Measurements from ENCODE around the gene AGK.
"Not testable (repeated sequence)": the region's sequence is repeated elsewhere in the genome, so short reads cannot be mapped to it uniquely, and the experiment has no call there.

The AGK gene

DNA sequence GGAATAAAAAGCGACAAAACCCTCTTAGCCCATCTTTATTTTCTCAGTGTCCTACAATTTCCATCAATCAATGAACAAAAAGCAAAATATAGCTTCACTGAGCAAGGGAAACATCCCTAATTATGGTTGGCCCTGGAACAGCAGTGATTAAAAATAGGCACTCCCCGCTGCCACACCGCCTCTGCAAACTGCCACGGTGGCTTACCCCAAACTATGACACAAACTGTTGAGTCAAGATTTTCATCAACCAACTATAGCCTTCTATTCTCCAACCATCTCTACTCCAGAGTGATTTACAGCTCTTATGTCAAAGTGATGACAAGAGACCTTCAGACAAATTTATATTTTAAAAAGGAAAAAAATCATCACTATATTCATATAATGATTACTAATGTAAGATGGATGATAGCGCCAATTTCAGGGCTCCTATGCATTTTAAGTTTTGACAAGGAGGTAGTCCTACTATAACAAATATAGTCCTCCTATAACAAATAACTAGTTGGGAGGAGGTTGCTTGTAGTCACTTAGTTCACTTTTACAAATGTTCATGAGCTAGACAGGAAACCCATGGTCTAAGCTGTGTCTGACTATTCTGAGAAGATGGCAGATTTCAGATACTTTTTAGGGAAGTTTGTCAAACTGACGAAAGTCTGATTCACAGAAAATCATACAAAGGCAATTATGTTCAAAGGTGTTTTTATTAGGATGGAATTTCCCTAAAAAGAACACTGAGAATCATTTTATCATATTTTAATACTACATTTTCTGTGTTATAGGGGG lies 124.4 kb downstream of the AGK start:
- Histone ChIP-seq H3K4me1 (ENCODE audit: insufficient read depth, low read length) (peaks cover 6% of the 10 kb centered on the region; the same call in 1 of the 2 replicates), H3K36me3 (ENCODE audit: insufficient read depth, low read length) (no peaks in the 10 kb centered on the region), H3K9ac (ENCODE audit: low read depth, low read length) (no peak overlapping the region)

DNA sequence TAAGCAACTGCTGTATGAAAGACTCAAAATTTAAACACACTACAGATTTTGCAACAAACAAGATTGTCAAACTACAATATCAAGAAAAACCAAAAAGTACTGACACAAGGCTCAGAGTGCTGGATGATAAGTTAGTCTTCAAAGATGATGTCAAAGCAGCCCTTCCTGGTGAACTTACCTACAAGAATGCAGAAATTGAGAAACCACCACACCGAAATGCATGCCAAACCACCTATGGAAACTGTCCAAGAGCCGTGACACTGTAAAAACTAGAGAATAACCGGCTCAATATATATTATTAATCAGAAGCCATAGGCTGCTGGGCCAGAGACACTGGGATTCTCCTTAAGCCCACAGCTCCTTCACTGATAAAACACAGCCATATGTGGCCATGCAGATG lies 125.4 kb downstream of the AGK start:
- Histone ChIP-seq H3K4me1 (ENCODE audit: insufficient read depth, low read length) (peaks cover 6% of the 10 kb centered on the region; the same call in 1 of the 2 replicates), H3K9ac (ENCODE audit: low read depth, low read length) (no peak overlapping the region), H3K36me3 (ENCODE audit: insufficient read depth, low read length) (no peaks in the 10 kb centered on the region), H3K9me3 (ENCODE audit: control insufficient read depth, insufficient read depth, low read length) (no peaks in the 10 kb centered on the region)

More for the DNA sequence above, 124.4 kb downstream of the AGK start:
- H3K9me3 ChIP-seq (ENCODE audit: control insufficient read depth, insufficient read depth, low read length), result no peaks in the 10 kb centered on the region

DNA sequence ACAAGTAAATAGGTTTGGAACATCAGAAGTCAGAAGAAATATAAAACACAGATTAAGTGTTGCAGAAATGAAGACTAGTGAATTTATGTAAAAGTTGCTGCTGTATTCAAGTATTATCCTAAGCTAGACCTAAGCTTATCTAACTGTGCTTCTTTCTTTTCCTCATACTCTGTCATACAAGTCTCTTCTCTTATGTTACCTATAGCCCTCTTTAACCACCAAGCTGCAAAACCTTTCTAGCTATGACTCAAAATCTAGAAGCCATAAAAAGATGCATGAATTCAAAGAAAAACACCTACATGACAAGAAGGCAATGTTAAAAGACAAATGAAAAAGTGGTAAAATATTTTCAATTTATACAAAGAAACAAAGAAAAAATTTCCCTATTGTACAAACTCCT lies 127.8 kb downstream of the AGK start:
- no peaks in the 10 kb centered on the region for H3K36me3 ChIP-seq (ENCODE audit: insufficient read depth, low read length)
- H3K9me3 ChIP-seq (ENCODE audit: control insufficient read depth, insufficient read depth, low read length), result no peaks in the 10 kb centered on the region
- no peak overlapping the region for H3K9ac ChIP-seq (ENCODE audit: low read depth, low read length)
- H3K4me1 ChIP-seq (ENCODE audit: insufficient read depth, low read length), result peaks cover 4% of the 10 kb centered on the region; the same call in 1 of the 2 replicates

DNA sequence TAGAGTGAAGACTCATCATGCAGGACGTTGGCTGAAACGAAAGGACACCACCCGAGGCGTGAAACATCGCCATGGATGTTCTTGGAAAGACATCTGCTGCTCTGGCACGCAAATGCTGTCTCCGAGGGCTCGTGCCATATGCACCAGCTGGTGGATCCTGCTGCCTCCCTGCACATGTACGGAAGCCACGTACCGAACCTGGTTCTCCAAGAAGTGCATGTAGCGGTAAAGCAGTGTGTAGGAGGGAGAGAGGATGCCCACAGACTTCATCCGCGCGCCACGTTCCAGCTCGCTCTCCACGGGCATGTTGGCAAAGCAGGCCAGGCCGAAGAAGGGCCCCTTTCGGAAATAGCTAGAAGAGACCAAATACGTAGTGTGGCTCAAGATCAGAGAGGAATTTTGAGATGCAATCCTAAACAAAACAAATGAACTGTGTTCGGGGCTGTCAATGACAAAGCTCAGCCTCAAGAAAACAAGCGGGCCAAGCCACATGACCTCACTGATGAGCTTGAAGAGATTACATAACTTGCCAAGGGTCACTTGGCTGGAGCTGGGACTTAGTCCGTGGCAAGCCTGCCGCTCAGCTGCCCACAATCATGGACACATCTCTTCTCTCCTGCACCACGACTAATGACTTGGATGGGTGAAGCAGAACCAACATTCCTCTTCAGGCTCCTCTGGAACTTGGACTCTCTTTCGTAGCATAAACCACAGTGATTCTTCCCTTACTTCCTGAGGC lies 134.2 kb downstream of the AGK start:
- H3K4me1 ChIP-seq (ENCODE audit: insufficient read depth, low read length), result no peaks in the 10 kb centered on the region; the same call in 1 of the 2 replicates
- H3K9ac ChIP-seq (ENCODE audit: low read depth, low read length), result no peak overlapping the region
- no peaks in the 10 kb centered on the region for H3K9me3 ChIP-seq (ENCODE audit: control insufficient read depth, insufficient read depth, low read length)
- H3K36me3 ChIP-seq (ENCODE audit: insufficient read depth, low read length), result no peaks in the 10 kb centered on the region

DNA sequence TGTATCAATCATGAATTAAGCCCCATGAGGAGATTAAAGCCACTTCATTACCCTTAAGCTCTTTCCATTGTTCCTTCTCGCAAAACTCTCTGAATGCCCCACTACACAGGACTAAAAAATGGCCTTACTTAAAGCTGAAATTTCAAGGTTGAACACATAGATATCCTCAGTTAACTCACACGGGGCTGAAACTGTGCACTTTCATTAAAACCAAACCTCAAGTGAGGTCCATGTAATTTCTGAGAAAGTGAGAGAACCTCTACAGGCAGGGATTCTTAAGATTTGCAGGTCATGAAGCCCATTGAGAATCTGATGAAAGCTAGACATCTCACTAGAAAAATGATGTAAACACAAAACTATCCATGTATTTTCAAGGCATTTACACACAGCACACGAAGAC lies 134.9 kb downstream of the AGK start:
- H3K9me3 ChIP-seq (ENCODE audit: control insufficient read depth, insufficient read depth, low read length), result no peaks in the 10 kb centered on the region
- no peak overlapping the region for H3K9ac ChIP-seq (ENCODE audit: low read depth, low read length)

DNA sequence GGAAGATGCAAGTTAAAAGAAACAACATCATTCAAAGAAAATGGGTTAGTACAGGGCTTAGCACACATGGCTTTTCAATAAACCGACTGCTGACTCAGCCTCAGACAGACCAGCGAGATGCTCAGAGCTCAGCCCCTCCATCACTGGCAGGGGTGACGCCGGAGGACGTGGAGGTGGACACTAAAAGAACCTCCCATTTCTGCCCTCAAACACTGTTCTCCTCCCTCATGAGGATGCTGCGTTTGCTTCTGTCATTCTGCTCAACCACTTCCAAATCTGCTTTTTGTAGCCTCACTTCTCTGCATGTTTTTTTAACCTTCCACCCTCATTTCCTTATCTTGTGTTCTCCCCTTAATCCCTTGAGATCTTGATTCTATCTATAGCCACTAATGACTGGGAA lies 135.5 kb downstream of the AGK start:
- Histone ChIP-seq H3K36me3 (ENCODE audit: insufficient read depth, low read length) (no peaks in the 10 kb centered on the region), H3K9ac (ENCODE audit: low read depth, low read length) (no peak overlapping the region), H3K4me1 (ENCODE audit: insufficient read depth, low read length) (no peaks in the 10 kb centered on the region; the same call in 1 of the 2 replicates), H3K9me3 (ENCODE audit: control insufficient read depth, insufficient read depth, low read length) (no peaks in the 10 kb centered on the region)

More for the DNA sequence above, 134.9 kb downstream of the AGK start:
- Histone ChIP-seq H3K36me3 (ENCODE audit: insufficient read depth, low read length) (no peaks in the 10 kb centered on the region), H3K4me1 (ENCODE audit: insufficient read depth, low read length) (no peaks in the 10 kb centered on the region; the same call in 1 of the 2 replicates)

DNA sequence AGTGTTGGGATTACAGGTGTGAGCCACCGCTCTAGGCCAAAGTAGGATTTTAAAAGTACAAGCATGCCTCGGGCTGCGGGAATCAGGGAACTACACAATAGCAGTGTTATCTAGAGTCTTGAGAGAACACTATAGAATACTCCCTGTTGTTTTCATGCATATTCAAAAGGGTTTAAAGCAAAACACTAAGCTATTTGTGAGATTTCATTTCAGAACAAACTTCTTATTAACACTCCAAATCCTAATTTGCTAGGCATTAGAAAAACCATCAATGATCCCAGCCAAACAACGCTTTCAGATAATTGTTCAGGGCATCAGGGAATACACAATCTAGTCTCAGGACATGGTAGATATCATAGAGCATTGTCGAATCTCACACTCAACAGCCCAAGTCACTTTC lies 136.8 kb downstream of the AGK start:
- no peaks in the 10 kb centered on the region for H3K36me3 ChIP-seq (ENCODE audit: insufficient read depth, low read length)
- H3K9ac ChIP-seq (ENCODE audit: low read depth, low read length), result no peak overlapping the region
- no peaks in the 10 kb centered on the region for H3K9me3 ChIP-seq (ENCODE audit: control insufficient read depth, insufficient read depth, low read length)
- H3K4me1 ChIP-seq (ENCODE audit: insufficient read depth, low read length), result no peaks in the 10 kb centered on the region; the same call in 1 of the 2 replicates

DNA sequence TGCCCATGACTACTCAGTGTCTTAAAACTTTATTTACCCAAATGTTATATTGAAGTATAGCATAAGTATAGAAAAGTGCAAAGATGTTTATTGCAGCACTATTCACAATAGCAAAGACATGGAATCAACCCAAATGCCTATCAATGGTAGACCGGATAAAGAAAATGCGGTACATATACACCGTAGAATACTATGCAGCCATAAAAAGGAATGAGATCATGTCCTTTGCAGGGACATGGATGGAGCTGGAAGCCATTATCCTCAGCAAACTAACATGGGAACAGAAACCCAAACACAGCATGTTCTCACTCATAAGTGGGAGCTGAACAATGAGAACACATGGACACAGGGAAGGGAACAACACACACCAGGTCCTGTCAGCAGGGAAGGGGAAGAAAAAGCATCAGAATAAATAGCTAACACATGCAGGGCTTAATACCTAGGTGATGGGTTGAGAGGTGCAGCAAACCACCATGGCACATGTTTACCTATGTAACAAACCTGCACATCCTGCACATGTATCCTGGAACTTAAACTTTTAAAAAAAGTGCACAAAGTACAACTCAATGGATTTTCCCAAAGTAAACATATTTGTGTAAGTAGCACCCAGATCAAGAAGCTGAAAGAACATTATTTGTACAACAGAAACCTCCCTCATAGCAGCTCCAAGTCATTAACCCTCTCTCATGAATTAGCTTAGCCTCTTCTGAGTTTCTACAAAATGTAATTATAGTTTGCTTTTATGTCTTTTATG lies 138.0 kb downstream of the AGK start:
- H3K9me3 ChIP-seq (ENCODE audit: control insufficient read depth, insufficient read depth, low read length), result not testable (repeated sequence)

DNA sequence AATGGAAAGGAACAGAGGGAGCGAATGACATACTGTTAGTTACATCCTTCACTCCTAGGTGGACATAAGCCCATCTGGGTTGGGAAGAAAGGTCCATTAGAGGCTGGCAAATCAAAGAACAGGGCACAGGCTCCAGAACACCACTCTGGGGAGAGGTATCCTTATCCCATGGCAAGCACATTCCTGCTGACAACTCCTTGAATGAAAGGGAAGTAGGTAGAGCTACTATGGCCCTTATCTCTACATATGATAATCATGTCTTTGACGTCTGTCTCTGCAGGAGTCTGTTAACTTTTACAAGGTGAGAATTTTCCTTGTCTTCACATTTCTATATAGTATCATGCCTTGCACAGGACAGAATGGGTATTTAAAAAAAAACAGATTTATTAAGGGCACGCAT lies 140.3 kb downstream of the AGK start:
- H3K36me3 ChIP-seq (ENCODE audit: insufficient read depth, low read length), result no peaks in the 10 kb centered on the region
- H3K9ac ChIP-seq (ENCODE audit: low read depth, low read length), result no peak overlapping the region
- no peaks in the 10 kb centered on the region for H3K9me3 ChIP-seq (ENCODE audit: control insufficient read depth, insufficient read depth, low read length)
- no peaks in the 10 kb centered on the region; the same call in 1 of the 2 replicates for H3K4me1 ChIP-seq (ENCODE audit: insufficient read depth, low read length)

More for the DNA sequence above, 138.0 kb downstream of the AGK start:
- not testable (repeated sequence) for H3K9ac ChIP-seq (ENCODE audit: low read depth, low read length); H3K36me3 ChIP-seq (ENCODE audit: insufficient read depth, low read length); H3K4me1 ChIP-seq (ENCODE audit: insufficient read depth, low read length)

DNA sequence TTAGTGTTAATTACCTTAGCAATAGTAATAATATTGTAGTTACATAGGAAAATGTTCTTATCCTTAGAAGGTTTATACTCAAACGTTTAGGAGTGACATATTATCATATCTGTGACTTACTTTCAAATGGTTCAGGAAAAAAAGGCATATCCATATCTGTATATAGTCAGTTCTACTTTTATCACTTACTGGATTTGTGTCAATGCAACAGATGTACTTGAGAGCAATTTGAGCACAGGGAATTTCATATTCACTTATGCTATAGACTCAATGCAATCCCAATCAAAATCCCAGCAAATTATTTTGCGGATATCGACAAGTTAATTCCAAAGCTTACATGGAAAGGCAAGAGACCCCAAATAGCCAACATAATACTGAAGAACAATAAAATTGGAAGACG lies 140.8 kb downstream of the AGK start:
- H3K36me3 ChIP-seq (ENCODE audit: insufficient read depth, low read length), result no peaks in the 10 kb centered on the region
- no peaks in the 10 kb centered on the region; the same call in 1 of the 2 replicates for H3K4me1 ChIP-seq (ENCODE audit: insufficient read depth, low read length)
- H3K9ac ChIP-seq (ENCODE audit: low read depth, low read length), result no peak overlapping the region
- no peaks in the 10 kb centered on the region for H3K9me3 ChIP-seq (ENCODE audit: control insufficient read depth, insufficient read depth, low read length)

DNA sequence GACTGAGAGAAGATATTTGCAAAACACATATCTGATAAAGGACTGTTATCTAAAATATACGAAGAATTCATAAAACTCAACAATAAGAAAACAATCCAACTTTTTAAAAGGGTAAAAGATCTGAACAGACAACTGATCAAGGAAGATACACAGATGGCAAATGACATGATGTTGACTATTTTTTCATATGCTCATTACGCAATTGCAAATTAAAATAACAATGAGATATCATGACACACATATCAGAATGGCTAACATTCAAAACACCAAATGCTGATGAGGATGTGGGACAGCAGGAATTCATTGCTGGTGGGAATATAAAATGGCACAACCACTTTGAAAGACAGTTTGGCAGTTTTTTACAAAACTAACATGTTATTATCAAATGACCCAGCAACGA lies 141.9 kb downstream of the AGK start:
- no peak overlapping the region for H3K9ac ChIP-seq (ENCODE audit: low read depth, low read length)

DNA sequence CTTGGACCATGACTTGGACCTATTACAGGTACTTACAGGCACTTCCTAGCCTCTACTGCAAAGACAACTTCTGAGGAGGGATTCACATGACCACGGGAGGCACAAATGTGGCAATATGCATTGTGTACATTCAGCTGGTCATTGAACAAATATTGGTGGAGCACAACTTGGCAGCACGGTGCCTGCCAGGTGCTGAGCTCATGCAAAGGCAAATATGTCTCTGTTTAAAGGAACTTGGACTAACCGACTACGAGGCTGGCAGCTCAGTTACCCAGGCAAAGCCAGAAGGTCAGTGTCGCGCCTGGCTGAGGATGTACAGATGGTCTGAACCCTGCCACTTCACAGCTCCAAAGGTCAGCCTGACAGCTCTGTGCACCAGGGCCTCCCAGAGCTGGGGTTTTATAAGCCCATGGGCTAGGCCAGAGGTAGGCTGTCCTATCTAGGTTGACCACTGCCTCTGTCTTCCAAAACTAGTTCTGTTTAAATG lies 144.6 kb downstream of the AGK start:
- peaks cover 6% of the 10 kb centered on the region for H3K4me1 ChIP-seq (ENCODE audit: insufficient read depth, low read length)
- no peaks in the 10 kb centered on the region for H3K36me3 ChIP-seq (ENCODE audit: insufficient read depth, low read length)
- no peak overlapping the region for H3K9ac ChIP-seq (ENCODE audit: low read depth, low read length)
- no peaks in the 10 kb centered on the region for H3K9me3 ChIP-seq (ENCODE audit: control insufficient read depth, insufficient read depth, low read length)

More for the DNA sequence above, 141.9 kb downstream of the AGK start:
- no peaks in the 10 kb centered on the region; the same call in 1 of the 2 replicates for H3K4me1 ChIP-seq (ENCODE audit: insufficient read depth, low read length)
- H3K9me3 ChIP-seq (ENCODE audit: control insufficient read depth, insufficient read depth, low read length), result no peaks in the 10 kb centered on the region
- H3K36me3 ChIP-seq (ENCODE audit: insufficient read depth, low read length), result no peaks in the 10 kb centered on the region

DNA sequence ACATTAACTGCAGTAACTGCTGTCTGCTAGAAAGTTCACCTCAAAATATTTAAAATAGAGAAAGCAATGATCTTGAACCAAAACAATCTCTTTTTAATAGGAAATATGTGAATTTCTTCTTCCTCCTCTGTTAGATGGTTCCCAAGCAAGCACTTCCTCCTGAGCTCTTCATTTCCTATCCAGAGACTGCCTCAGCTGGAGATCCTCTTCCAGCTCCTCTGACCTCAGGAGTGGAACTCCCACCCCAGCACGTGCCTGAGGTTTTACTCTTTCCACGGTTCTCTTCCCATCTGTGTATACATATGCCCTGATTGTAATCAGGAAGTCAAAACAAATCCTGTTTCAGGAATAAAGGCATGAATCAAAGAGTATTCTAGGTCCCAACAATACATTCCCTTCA lies 145.1 kb downstream of the AGK start:
- Histone ChIP-seq H3K36me3 (ENCODE audit: insufficient read depth, low read length) (no peaks in the 10 kb centered on the region), H3K9ac (ENCODE audit: low read depth, low read length) (no peak overlapping the region), H3K9me3 (ENCODE audit: control insufficient read depth, insufficient read depth, low read length) (no peaks in the 10 kb centered on the region), H3K4me1 (ENCODE audit: insufficient read depth, low read length) (peaks cover 6% of the 10 kb centered on the region)

DNA sequence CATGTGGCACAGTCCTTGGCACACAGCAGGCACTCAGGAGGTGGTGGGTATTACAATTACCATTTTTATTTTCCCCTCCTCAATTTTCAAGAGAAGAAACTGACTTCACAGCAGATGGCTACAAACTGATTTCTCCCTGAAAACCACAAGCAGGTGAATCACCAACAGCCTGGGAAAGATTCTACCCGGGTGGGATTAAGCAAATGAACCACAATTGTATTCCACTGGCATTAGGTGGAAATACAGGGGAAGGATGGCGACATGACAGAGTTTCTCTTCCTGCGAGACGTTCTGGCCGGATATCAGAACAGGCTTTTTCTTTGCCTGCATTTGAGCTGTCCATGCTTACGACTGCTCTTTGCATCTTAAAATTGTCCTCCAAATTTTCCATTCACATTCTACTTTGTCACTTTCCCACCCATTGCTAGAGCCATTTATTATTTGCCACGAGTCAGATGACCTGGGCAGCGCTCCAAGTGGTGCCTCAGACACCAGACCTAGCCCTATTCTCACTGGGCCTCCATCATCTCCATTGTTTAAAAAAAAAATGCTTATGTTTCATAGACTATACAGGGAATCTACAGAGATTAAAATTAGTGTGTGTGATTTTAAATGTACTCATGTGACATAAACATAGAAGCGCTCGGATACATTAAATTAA lies 146.1 kb downstream of the AGK start:
- H3K9me3 ChIP-seq (ENCODE audit: control insufficient read depth, insufficient read depth, low read length), result no peaks in the 10 kb centered on the region
- H3K4me1 ChIP-seq (ENCODE audit: insufficient read depth, low read length), result peaks cover 6% of the 10 kb centered on the region; the same call in 1 of the 2 replicates
- H3K9ac ChIP-seq (ENCODE audit: low read depth, low read length), result no peak overlapping the region
- H3K36me3 ChIP-seq (ENCODE audit: insufficient read depth, low read length), result no peaks in the 10 kb centered on the region

Measured in ES-I3 (cell line).